Right atrium auricular region (tissue), 2 donors: Measurements from ENCODE around the gene AP2A2. TPM values are rescaled to one million over a fixed set of nuclear protein-coding genes. Genes with fewer than 3 reads are reported as not detected.

ENCODE experiments used
- DNase-seq: peaks from one replicate; pipeline ENCODE4 v3.0.0-alpha.2; 2019; ENCODE audit warnings: low spot score
- H3K27ac ChIP-seq, 2 donors: fragments of 200-600 bp; sonication (generic); 1 replicate in 1 of 2; 2 replicates in 1 of 2; pipeline ENCODE4 v1.5.1; 2016 to 2019
- H3K27me3 ChIP-seq, 2 donors: fragments of 200-600 bp; sonication (generic); one replicate each; pipeline versions ENCODE4 v1.5.1 to v1.6.0; 2017 to 2019
- H3K36me3 ChIP-seq: fragments of 200-600 bp; sonication (generic); one replicate; pipeline ENCODE4 v1.5.1; 2016
- H3K4me1 ChIP-seq, 2 donors: fragments of 200-600 bp; sonication (generic); one replicate each; pipeline versions ENCODE4 v1.5.1 to v1.6.0; 2017 to 2019
- H3K4me3 ChIP-seq, 2 donors: fragments of 200-600 bp; sonication (generic); 1 replicate in 1 of 2; 2 replicates in 1 of 2; pipeline ENCODE4 v1.5.1; 2017 to 2019; ENCODE audit warnings: mild to moderate bottlenecking in 1 of 2, moderate library complexity in 1 of 2
- H3K9me3 ChIP-seq, 2 donors: fragments of 200-600 bp; sonication (generic); one replicate each; pipeline ENCODE4 v1.5.1; 2019
- total RNA-seq, 2 donors: library from RNA; depleted of rRNA; stranded (reverse); fragments of >200 nt; gene quantifications; one replicate each; pipeline ENCODE4 v1.1.0, GENCODE V29; 2016
- TF ChIP-seq, protein P1 (sequence below), 2 donors: fragments of 200-600 bp; sonication (generic); IDR thresholded peaks; one replicate each; pipeline ENCODE4 v1.5.1; 2019; ENCODE audit warnings: antibody characterized with exemption in 2 of 2

AP2A2 gene
- total RNA-seq, 2 donors from 2014 or later, result 28.8 to 41.7 TPM

DNA sequence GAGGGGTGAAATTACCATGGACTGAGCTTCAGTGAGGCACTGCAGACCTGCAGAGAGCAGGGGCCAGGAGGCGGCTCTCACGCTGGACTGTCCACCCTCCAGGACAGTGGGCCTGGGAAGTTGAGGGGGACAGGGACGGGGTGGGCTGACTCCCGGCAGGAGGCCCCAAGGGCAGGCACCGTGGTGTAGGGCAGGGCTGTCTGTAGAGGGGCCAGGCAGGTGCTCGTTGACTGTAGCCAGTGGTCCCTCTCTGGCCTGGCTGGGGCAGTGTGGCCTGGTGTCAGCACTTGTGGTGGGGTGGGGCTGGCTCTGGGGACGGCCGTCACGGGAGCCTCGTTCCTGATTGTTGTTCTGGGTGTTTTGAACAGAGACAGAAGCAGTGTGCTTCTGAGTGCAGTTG lies 64.4 kb downstream of the AP2A2 start:
- H3K9me3 ChIP-seq, result no peaks in the 10 kb centered on the region
- H3K4me1 ChIP-seq, result no peaks in the 10 kb centered on the region
- no peak for DNase-seq
- H3K36me3 ChIP-seq, result peaks cover 81% of the 10 kb centered on the region
- H3K27ac ChIP-seq, result no peak overlapping the region
- TF ChIP-seq, protein P1, sequence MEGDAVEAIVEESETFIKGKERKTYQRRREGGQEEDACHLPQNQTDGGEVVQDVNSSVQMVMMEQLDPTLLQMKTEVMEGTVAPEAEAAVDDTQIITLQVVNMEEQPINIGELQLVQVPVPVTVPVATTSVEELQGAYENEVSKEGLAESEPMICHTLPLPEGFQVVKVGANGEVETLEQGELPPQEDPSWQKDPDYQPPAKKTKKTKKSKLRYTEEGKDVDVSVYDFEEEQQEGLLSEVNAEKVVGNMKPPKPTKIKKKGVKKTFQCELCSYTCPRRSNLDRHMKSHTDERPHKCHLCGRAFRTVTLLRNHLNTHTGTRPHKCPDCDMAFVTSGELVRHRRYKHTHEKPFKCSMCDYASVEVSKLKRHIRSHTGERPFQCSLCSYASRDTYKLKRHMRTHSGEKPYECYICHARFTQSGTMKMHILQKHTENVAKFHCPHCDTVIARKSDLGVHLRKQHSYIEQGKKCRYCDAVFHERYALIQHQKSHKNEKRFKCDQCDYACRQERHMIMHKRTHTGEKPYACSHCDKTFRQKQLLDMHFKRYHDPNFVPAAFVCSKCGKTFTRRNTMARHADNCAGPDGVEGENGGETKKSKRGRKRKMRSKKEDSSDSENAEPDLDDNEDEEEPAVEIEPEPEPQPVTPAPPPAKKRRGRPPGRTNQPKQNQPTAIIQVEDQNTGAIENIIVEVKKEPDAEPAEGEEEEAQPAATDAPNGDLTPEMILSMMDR (IDR thresholded peaks at IDR 0.05), result no peak
- no peaks in the 10 kb centered on the region for H3K27me3 ChIP-seq
- H3K4me3 ChIP-seq, result no peak overlapping the region

DNA sequence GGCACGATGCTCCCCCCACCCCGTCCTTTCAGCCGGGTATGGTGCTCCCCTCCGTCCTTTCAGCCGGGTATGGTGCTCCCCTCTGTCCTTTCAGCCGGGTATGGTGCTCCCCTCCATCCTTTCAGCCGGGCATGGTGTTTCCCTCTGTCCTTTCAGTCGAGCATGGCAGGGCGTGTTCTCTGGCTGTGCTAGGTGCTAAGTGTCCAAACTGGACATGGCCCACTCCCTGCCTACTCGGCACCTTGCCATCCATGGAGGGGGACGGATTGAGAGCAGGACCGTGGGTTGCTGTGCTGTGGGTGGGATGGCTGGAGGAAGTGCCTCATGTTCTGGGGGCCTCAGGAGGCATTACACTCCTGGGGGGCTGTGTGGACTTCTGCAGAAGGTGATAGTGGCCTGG lies 65.4 kb downstream of the AP2A2 start:
- Histone ChIP-seq H3K9me3 (no peaks in the 10 kb centered on the region), H3K27ac (no peak overlapping the region), H3K4me3 (no peak overlapping the region), H3K4me1 (no peaks in the 10 kb centered on the region), H3K36me3 (peaks cover 77% of the 10 kb centered on the region), H3K27me3 (no peaks in the 10 kb centered on the region)
- TF ChIP-seq, protein P1 (IDR thresholded peaks at IDR 0.05), result no peak
- DNase-seq, result no peak

DNA sequence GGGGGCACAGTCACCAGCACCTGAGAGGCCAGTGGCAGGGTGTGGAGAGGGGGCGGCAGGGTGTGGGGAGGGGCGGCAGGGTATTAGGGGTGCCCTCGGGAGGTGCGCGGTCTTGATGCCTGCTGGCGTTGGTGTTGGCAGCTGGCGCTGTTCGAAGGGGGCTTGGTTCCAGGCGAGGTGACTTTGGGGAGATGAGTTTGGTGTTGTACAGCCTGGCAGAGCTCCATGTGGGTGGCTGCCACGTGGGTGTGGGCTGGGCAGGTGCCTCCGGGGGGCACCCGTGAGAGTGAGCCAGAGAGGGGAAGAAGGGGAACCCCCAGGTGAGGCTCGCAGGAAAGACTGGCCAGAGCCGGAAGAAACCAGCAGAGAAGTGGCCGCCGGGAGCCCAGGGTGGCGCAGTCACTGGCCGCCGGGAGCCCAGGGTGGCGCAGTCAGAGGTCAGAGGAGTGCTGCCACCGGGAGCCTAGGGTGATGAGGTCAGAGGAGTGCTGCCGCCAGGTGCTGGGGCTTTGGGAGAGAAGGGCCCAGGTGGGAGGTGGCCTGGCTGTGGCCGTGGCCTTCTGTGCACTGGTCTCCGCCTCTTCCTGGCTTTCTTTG lies 66.1 kb downstream of the AP2A2 start:
- Histone ChIP-seq H3K9me3 (no peaks in the 10 kb centered on the region), H3K27me3 (no peaks in the 10 kb centered on the region), H3K4me1 (no peaks in the 10 kb centered on the region), H3K36me3 (peaks cover 71% of the 10 kb centered on the region), H3K4me3 (no peak overlapping the region), H3K27ac (no peak overlapping the region)
- TF ChIP-seq, protein P1 (IDR thresholded peaks at IDR 0.05), result no peak
- no peak for DNase-seq

DNA sequence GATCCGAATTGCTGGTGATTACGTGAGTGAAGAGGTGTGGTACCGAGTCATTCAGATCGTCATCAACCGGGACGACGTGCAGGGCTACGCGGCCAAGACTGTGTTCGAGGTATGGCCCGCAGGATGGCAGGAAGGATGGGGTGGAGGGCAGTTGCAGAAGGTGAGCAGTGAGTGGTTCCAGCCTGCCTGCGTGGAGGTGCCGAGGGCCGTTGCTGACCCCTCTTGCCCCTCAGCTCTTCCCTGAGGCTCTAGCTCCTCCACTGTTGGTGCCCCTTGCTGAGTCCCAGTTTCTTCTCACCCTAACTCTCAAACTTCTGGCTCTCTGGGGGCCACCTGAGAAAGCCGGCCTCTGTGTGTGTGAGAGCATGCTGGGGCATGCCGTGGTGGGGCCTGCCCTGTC lies 66.9 kb downstream of the AP2A2 start:
- TF ChIP-seq, protein P1 (IDR thresholded peaks at IDR 0.05), result no peak
- Histone ChIP-seq H3K9me3 (no peaks in the 10 kb centered on the region), H3K27me3 (no peaks in the 10 kb centered on the region), H3K4me3 (no peak overlapping the region), H3K4me1 (no peaks in the 10 kb centered on the region), H3K27ac (no peak overlapping the region), H3K36me3 (peaks cover 63% of the 10 kb centered on the region)
- DNase-seq, result no peak

DNA sequence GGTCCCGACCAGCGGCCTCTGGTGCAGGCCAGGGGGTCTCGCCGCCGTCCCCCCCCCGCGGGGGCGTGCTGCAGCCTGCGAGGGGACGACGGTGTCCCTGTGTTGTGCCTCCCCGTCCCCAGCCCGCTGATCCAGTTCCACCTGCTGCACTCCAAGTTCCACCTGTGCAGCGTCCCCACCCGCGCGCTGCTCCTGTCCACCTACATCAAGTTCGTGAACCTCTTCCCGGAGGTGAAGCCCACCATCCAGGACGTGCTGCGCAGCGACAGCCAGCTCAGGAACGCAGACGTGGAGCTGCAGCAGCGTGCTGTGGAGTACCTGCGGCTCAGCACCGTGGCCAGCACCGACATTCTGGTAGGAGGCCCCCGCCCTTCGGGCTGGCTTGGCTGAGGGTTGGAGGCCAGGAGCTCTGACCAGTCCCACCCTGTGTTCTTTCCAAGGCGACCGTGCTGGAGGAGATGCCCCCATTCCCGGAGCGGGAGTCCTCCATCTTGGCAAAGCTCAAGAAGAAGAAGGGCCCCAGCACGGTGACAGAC lies 68.0 kb downstream of the AP2A2 start:
- no peaks in the 10 kb centered on the region for H3K9me3 ChIP-seq
- H3K27ac ChIP-seq, result no peak overlapping the region
- no peak overlapping the region for H3K4me3 ChIP-seq
- H3K36me3 ChIP-seq, result peaks cover 52% of the 10 kb centered on the region
- no peaks in the 10 kb centered on the region for H3K4me1 ChIP-seq
- TF ChIP-seq, protein P1 (IDR thresholded peaks at IDR 0.05), result no peak
- no peaks in the 10 kb centered on the region for H3K27me3 ChIP-seq
- DNase-seq, result no peak
